Esophagus muscularis mucosa (tissue), 3 donors: ENCODE measurements around the gene PRRC2C.
A peak's percentile ranks its signal among the peaks of the same experiment; 100 is the strongest.

Source experiments
- CTCF ChIP-seq, 3 experiments: fragments of 200-600 bp in 2 of 3; fragments of 450-650 bp in 1 of 3; sonication (generic) in 2 of 3; IDR thresholded peaks; one replicate each; pipeline ENCODE4 v1.5.1; 2017 to 2019; ENCODE audit warnings: antibody characterized with exemption in 3 of 3, mild to moderate bottlenecking in 2 of 3, moderate library complexity in 1 of 3
- POLR2AphosphoS5 ChIP-seq, 2 donors: sonication (generic); formaldehyde crosslinking; IDR thresholded peaks; one replicate each; pipeline ENCODE4 v1.6.1; 2017; ENCODE audit warnings: antibody characterized with exemption in 2 of 2

- TF ChIP-seq CTCF (IDR thresholded peaks at IDR 0.05): peak; percentile 82 to 88 (median 83)
- TF ChIP-seq POLR2AphosphoS5 (IDR thresholded peaks at IDR 0.05): peak; percentile 95 to 98
These were observed at the start of gene PRRC2C for GRCh38 chr1:171485375-171486047.
